PFSK-1 (cell line): Measurements from ENCODE around the gene NDC80.

Source experiments
- FOXP2 ChIP-seq: optimal IDR thresholded peaks from 2 replicates; pipeline ENCODE3; 2011; ENCODE audit warnings: borderline replicate concordance, control low read depth, inconsistent platforms; ENCODE audit not compliant: insufficient read depth; ENCODE audit errors: extremely low read length, extremely low read depth
- POLR2AphosphoS5 ChIP-seq: IDR thresholded peaks from 2 replicates; pipeline ENCODE4 v1.6.1; 2012; ENCODE audit warnings: low read depth, mild to moderate bottlenecking, control low read depth, low read length, moderate library complexity
- REST ChIP-seq, 2 experiments: IDR thresholded peaks; 2 replicates each; pipeline versions ENCODE4 v1.6.1 to v1.8.0; 2011 to 2012; ENCODE audit warnings: low read depth in 2 of 2, low read length in 2 of 2, control low read depth in 1 of 2, inconsistent platforms in 1 of 2, mild to moderate bottlenecking in 1 of 2, moderate library complexity in 1 of 2; ENCODE audit not compliant: insufficient read depth in 1 of 2
- SIN3A ChIP-seq: IDR thresholded peaks from 2 replicates; pipeline ENCODE4 v1.6.1; 2012; ENCODE audit warnings: mild to moderate bottlenecking, low read length, moderate library complexity, borderline replicate concordance; ENCODE audit not compliant: insufficient read depth
- TAF1 ChIP-seq: IDR thresholded peaks from 2 replicates; pipeline ENCODE4 v1.6.1; 2012; ENCODE audit warnings: low read length, control low read depth, borderline replicate concordance; ENCODE audit not compliant: insufficient read depth

- TF ChIP-seq FOXP2 = no peak
- no peak for TF ChIP-seq SIN3A
- TF ChIP-seq POLR2AphosphoS5 = no peak
- TF ChIP-seq TAF1 = no peak
- TF ChIP-seq REST (IDR thresholded peaks at IDR 0.05; ENCODE audit: insufficient read depth in 1 of 2, low read depth in 2 of 2, low read length in 2 of 2) = no peak
These were observed 813 bp downstream of the NDC80 start for GRCh38 chr18:2572171-2572569.
